Neural progenitor cell (in vitro differentiated cells): ENCODE measurements around the gene MYOZ1.

Experiments used
- EZH2phosphoT487 ChIP-seq: fragments of 200-600 bp; sonication (generic); IDR thresholded peaks from 2 replicates; pipeline ENCODE4 v1.6.1; 2017; ENCODE audit warnings: antibody characterized with exemption
- TF ChIP-seq, protein P1 (sequence below): fragments of 200-600 bp; sonication (generic); IDR thresholded peaks from 2 replicates; pipeline ENCODE4 v1.5.1; 2017; ENCODE audit warnings: antibody characterized with exemption, mild to moderate bottlenecking

- no peak for TF ChIP-seq EZH2phosphoT487
- TF ChIP-seq, protein P1, sequence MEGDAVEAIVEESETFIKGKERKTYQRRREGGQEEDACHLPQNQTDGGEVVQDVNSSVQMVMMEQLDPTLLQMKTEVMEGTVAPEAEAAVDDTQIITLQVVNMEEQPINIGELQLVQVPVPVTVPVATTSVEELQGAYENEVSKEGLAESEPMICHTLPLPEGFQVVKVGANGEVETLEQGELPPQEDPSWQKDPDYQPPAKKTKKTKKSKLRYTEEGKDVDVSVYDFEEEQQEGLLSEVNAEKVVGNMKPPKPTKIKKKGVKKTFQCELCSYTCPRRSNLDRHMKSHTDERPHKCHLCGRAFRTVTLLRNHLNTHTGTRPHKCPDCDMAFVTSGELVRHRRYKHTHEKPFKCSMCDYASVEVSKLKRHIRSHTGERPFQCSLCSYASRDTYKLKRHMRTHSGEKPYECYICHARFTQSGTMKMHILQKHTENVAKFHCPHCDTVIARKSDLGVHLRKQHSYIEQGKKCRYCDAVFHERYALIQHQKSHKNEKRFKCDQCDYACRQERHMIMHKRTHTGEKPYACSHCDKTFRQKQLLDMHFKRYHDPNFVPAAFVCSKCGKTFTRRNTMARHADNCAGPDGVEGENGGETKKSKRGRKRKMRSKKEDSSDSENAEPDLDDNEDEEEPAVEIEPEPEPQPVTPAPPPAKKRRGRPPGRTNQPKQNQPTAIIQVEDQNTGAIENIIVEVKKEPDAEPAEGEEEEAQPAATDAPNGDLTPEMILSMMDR, result no peak
Observed at GRCh38 chr10:73593110-73593509, 48.2 kb downstream of the MYOZ1 start.
